Hair follicular keratinocyte (primary cell): ENCODE data around the gene AS3MT. TPM values are rescaled to one million over a fixed set of nuclear protein-coding genes. Genes with fewer than 3 reads are reported as not detected.

Source experiments
- total RNA-seq: library from RNA; depleted of rRNA; stranded (reverse); fragments of >200 nt; gene quantifications from 2 replicates; pipeline ENCODE4 v1.2.3, GENCODE V29; 2015

Gene AS3MT, protein sequence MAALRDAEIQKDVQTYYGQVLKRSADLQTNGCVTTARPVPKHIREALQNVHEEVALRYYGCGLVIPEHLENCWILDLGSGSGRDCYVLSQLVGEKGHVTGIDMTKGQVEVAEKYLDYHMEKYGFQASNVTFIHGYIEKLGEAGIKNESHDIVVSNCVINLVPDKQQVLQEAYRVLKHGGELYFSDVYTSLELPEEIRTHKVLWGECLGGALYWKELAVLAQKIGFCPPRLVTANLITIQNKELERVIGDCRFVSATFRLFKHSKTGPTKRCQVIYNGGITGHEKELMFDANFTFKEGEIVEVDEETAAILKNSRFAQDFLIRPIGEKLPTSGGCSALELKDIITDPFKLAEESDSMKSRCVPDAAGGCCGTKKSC
- 3.2 and 3.6 TPM in 2 replicates for total RNA-seq

DNA sequence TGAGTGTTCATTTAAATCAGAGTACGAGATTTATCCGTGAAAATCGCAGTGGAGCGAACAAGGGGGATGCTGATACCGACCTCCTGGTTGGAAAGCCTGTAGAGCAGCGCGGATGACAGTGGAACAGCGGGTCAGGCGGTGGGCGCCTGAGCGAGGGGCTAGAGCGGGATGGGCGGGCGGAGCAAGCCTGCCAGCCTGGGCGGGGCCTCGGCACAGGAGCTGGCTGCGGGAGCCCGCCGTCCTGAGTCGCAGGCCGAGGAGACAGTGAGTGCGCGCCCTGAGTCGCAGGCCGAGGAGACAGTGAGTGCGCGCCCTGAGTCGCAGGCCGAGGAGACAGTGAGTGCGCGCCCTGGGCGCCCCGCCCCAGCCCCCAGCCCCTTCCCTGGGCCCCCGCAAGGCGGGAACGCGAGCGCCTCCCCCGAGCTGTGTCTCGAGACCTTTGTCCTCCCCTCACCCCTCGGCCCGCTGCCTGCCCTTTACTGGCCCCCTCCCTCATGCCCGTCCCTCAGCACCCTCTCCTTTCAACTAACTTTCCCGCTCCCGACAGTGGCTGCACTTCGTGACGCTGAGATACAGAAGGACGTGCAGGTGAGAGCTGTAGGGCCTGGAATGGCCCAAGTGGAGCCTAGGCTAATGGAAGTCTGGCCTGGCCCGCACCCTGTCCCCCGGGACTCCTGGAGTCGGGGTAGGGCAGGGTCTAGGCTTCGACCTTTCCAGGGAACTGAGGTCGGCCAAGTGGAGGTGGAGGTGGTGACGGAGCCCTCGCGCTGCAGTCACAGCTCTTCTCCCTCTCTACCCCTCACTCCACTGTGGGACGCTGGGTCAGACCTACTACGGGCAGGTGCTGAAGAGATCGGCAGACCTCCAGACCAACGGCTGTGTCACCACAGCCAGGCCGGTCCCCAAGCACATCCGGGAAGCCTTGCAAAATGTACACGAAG lies at the start of gene AS3MT:
AS3MT (plus strand) TSS at position 213 of the 941 bp plus-strand sequence; CDS start at position 336, 123 bp downstream.

DNA sequence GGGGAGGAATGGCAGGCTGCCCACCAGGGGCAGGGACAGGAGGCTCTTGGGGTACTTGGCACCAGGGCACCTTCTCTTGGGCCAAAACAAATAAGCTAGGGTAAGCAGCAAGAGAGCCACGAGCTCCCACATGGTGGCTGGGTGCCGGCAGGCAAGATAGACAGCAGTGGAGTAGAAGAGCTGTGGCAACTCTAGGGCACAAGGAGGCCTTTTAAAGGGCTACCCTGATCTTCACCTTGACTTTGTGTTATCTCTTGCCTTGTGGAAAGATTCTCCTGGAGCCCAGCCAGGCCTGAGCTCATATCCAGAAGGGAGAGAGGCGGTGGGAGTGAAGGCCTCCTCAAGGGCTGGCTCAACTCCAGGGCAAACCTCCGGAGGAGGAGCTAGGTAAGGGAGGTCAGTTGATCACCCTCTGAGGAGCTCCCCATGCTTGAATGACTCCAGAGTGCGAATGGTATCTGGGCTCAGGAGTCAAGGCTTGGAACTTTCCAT lies 32.0 kb upstream of the AS3MT start, which contains the start of gene CYP17A1:
CYP17A1 (minus strand) TSS at position 184 of the 492 bp plus-strand sequence; CDS start at position 132, 52 bp downstream.

DNA sequence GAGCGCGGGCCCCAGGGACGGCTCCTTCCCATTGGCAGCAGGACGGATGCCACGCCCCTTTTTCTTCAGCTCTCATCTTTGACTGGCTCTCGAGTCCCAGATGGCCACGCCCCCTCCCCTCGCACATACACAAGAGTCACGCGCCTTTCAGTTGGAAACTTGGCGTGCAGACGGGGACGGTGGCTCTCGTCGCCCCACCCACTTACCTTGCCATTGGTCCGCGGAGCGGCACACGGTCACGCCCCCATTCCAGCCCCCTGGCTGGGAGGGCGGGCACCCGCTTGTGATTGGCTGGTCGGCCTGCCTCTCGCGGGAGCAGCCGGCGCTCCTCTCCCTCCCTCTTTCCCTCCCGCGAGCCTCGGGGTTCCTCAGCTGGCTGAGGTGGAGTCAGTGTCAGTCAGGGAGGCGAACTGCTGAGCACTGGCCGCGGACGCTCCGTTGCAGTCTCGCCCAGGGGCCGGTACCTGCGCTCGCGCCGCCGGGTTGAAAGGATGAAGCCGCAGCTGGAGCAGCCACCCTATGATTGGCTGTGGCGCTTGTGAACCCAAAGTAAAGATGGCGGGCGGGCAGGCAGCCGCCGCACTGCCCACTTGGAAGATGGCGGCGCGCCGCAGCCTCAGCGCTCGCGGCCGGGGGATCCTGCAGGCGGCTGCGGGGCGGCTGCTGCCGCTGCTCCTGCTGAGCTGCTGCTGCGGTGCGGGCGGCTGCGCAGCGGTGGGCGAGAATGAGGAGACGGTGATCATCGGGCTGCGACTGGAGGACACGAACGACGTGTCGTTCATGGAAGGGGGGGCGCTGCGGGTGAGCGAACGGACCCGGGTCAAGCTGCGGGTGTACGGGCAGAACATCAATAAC lies 48.9 kb downstream of the AS3MT start, which contains the start of gene CNNM2:
CNNM2 (plus strand) TSS at position 333 of the 855 bp plus-strand sequence; CDS start at position 520, 187 bp downstream.

Other genes starting within 250 kb of the AS3MT start
- gene TRIM8, start 225.0 kb upstream of the AS3MT start, total RNA-seq: 81.1 and 125 TPM in 2 replicates
- 3.5 and 5.2 TPM in 2 replicates for gene ARL3, start 155.1 kb upstream of the AS3MT start, total RNA-seq
- gene SFXN2, start 154.8 kb upstream of the AS3MT start, total RNA-seq: 5.6 and 6.0 TPM in 2 replicates
- 32.1 and 33.8 TPM in 2 replicates for gene WBP1L, start 125.5 kb upstream of the AS3MT start, total RNA-seq
- gene CYP17A1, start 32.1 kb upstream of the AS3MT start, total RNA-seq: not detected in 2 replicates
- 8.2 and 12.0 TPM in 2 replicates for gene BORCS7, start 15.2 kb upstream of the AS3MT start, total RNA-seq
- gene CNNM2, start 48.8 kb downstream of the AS3MT start, total RNA-seq: 1.9 and 2.6 TPM in 2 replicates